Uterus (tissue), 2 donors: Measurements from ENCODE around the gene EPN1.

Experiments
- POLR2A ChIP-seq, 2 donors: fragments of 450-650 bp; IDR thresholded peaks; one replicate each; pipeline ENCODE4 v1.6.1; 2016; ENCODE audit warnings: antibody characterized with exemption in 2 of 2, mild to moderate bottlenecking in 1 of 2, moderate library complexity in 1 of 2
- TF ChIP-seq, protein P1 (sequence below), 4 experiments: fragments of 200-600 bp in 2 of 4; fragments of 450-650 bp in 2 of 4; sonication (generic) in 2 of 4; IDR thresholded peaks; one replicate each; pipeline ENCODE4 v1.5.1; 2016 to 2019; ENCODE audit warnings: antibody characterized with exemption in 4 of 4, mild to moderate bottlenecking in 2 of 4, moderate library complexity in 1 of 4

GRCh38 chr19:55661826-55662225 lies 13.2 kb upstream of the EPN1 start:
- TF ChIP-seq, protein P1, sequence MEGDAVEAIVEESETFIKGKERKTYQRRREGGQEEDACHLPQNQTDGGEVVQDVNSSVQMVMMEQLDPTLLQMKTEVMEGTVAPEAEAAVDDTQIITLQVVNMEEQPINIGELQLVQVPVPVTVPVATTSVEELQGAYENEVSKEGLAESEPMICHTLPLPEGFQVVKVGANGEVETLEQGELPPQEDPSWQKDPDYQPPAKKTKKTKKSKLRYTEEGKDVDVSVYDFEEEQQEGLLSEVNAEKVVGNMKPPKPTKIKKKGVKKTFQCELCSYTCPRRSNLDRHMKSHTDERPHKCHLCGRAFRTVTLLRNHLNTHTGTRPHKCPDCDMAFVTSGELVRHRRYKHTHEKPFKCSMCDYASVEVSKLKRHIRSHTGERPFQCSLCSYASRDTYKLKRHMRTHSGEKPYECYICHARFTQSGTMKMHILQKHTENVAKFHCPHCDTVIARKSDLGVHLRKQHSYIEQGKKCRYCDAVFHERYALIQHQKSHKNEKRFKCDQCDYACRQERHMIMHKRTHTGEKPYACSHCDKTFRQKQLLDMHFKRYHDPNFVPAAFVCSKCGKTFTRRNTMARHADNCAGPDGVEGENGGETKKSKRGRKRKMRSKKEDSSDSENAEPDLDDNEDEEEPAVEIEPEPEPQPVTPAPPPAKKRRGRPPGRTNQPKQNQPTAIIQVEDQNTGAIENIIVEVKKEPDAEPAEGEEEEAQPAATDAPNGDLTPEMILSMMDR (IDR thresholded peaks at IDR 0.05), result no peak
- TF ChIP-seq POLR2A (IDR thresholded peaks at IDR 0.05), result no peak
